ENCODE data around the gene BMPR1A. TPM values are rescaled to one million over a fixed set of nuclear protein-coding genes. Genes with fewer than 3 reads are reported as not detected.

Gene BMPR1A
- total and polyA plus RNA-seq, 2 donors from 2014 or later = 7.9 to 37.4 TPM

GRCh38 chr10:86708068-86708782 is 48.2 kb upstream of the BMPR1A start:
- H3K27me3 ChIP-seq (ENCODE audit: control insufficient read depth, insufficient read depth, low read length) = no peaks in the 10 kb centered on the region
- no peak for TF ChIP-seq CTCF (IDR thresholded peaks at IDR 0.05; ENCODE audit: borderline replicate concordance, extremely low read depth, insufficient read depth)
- no peaks in the 10 kb centered on the region for H3K9me3 ChIP-seq (ENCODE audit: control insufficient read depth in 2 of 3, insufficient read depth in 1 of 3, low read length in 3 of 3)
- intact Hi-C loops (cut with DNase I) = no loop called here
- H3K4me3 ChIP-seq (ENCODE audit: low read length in 3 of 3) = no peak overlapping the region
- no peaks in the 10 kb centered on the region for H3K36me3 ChIP-seq (ENCODE audit: control insufficient read depth in 2 of 3, insufficient read depth in 3 of 3, low read length in 3 of 3)
- no peak overlapping the region for H3K9ac ChIP-seq (ENCODE audit: low read length in 3 of 3)
- H3K4me1 ChIP-seq (ENCODE audit: control insufficient read depth in 2 of 3, insufficient read depth in 2 of 3, low read depth in 1 of 3, low read length in 3 of 3) = peaks cover 0 to 9% (median 4%) of the 10 kb centered on the region in 3 donors
- FAIRE-seq (no peak), DNase-seq (peak in 2 of 5 donors; percentile 40 to 44)
- no peak overlapping the region for H3K27ac ChIP-seq (ENCODE audit: low read depth in 2 of 2, low read length in 2 of 2)

- TF ChIP-seq CTCF (IDR thresholded peaks at IDR 0.05; ENCODE audit: borderline replicate concordance, extremely low read depth, insufficient read depth) = no peak
- no peak overlapping the region for H3K9ac ChIP-seq (ENCODE audit: low read length in 3 of 3)
Observed at GRCh38 chr10:86708783-86709380, 47.5 kb upstream of the BMPR1A start.

GRCh38 chr10:86709396-86710185 is 46.8 kb upstream of the BMPR1A start:
- Histone ChIP-seq H3K27ac (ENCODE audit: low read depth in 2 of 2, low read length in 2 of 2) (no peak overlapping the region), H3K9ac (ENCODE audit: low read length in 3 of 3) (no peak overlapping the region), H3K9me3 (ENCODE audit: control insufficient read depth in 2 of 3, insufficient read depth in 1 of 3, low read length in 3 of 3) (no peaks in the 10 kb centered on the region), H3K4me1 (ENCODE audit: control insufficient read depth in 2 of 3, insufficient read depth in 2 of 3, low read depth in 1 of 3, low read length in 3 of 3) (peaks cover 0 to 9% (median 4%) of the 10 kb centered on the region in 3 donors), H3K4me3 (ENCODE audit: low read length in 3 of 3) (no peak overlapping the region), H3K27me3 (ENCODE audit: control insufficient read depth, insufficient read depth, low read length) (no peaks in the 10 kb centered on the region), H3K36me3 (ENCODE audit: control insufficient read depth in 2 of 3, insufficient read depth in 3 of 3, low read length in 3 of 3) (no peaks in the 10 kb centered on the region)
- TF ChIP-seq CTCF (IDR thresholded peaks at IDR 0.05; ENCODE audit: borderline replicate concordance, extremely low read depth, insufficient read depth) = no peak
- FAIRE-seq = no peak
- peak in 1 of 5 donors; percentile 53 for DNase-seq
- intact Hi-C loops (cut with DNase I) = no loop called here

More at GRCh38 chr10:86708783-86709380, 47.5 kb upstream of the BMPR1A start:
- Histone ChIP-seq H3K9me3 (ENCODE audit: control insufficient read depth in 2 of 3, insufficient read depth in 1 of 3, low read length in 3 of 3) (no peaks in the 10 kb centered on the region), H3K27me3 (ENCODE audit: control insufficient read depth, insufficient read depth, low read length) (no peaks in the 10 kb centered on the region), H3K4me1 (ENCODE audit: control insufficient read depth in 2 of 3, insufficient read depth in 2 of 3, low read depth in 1 of 3, low read length in 3 of 3) (peaks cover 0 to 9% (median 4%) of the 10 kb centered on the region in 3 donors), H3K36me3 (ENCODE audit: control insufficient read depth in 2 of 3, insufficient read depth in 3 of 3, low read length in 3 of 3) (no peaks in the 10 kb centered on the region), H3K27ac (ENCODE audit: low read depth in 2 of 2, low read length in 2 of 2) (no peak overlapping the region), H3K4me3 (ENCODE audit: low read length in 3 of 3) (no peak overlapping the region)
- FAIRE-seq (no peak), DNase-seq (peak in 1 of 5 donors; percentile 36)
- intact Hi-C loops (cut with DNase I) = no loop called here
